ENCODE data around the gene P4HTM. TPM values are rescaled to one million over a fixed set of nuclear protein-coding genes. Genes with fewer than 3 reads are reported as not detected.

P4HTM gene
- 15.6 TPM for polyA plus RNA-seq (ENCODE audit: insufficient read length)

- peak; percentile 89 for DNase-seq
These were observed at the start of gene P4HTM for GRCh38 chr3:48989796-48990635. Gene P4HTM, plus strand, starts transcription at chr3:48990241. Its CDS starts 16 bp downstream, at chr3:48990257.

GRCh38 chr3:48945432-48945831, 44.6 kb upstream of the P4HTM start:
- DNase-seq = no peak

GRCh38 chr3:48945891-48946549, 44.0 kb upstream of the P4HTM start:
- no peak for DNase-seq

- no peak for DNase-seq
These were observed 40.7 kb upstream of the P4HTM start for GRCh38 chr3:48949376-48949717.

GRCh38 chr3:48950051-48950450, 40.0 kb upstream of the P4HTM start:
- no peak for DNase-seq

GRCh38 chr3:48951764-48952163, 38.3 kb upstream of the P4HTM start:
- DNase-seq = no peak

- DNase-seq = no peak
These were observed 37.4 kb upstream of the P4HTM start for GRCh38 chr3:48952510-48953118.

GRCh38 chr3:48957006-48957705, 32.9 kb upstream of the P4HTM start:
- no peak for DNase-seq

GRCh38 chr3:48960841-48961413, 29.1 kb upstream of the P4HTM start:
- DNase-seq = no peak

GRCh38 chr3:48962340-48962739, 27.7 kb upstream of the P4HTM start:
- DNase-seq = no peak

GRCh38 chr3:48962939-48963338, 27.1 kb upstream of the P4HTM start:
- no peak for DNase-seq

GRCh38 chr3:48963591-48963990, 26.4 kb upstream of the P4HTM start:
- DNase-seq = no peak

- DNase-seq = no peak
These were observed 23.7 kb upstream of the P4HTM start for GRCh38 chr3:48966367-48966766.

- DNase-seq = no peak
These were observed 23.1 kb upstream of the P4HTM start for GRCh38 chr3:48966876-48967361.

GRCh38 chr3:48970586-48970985, 19.5 kb upstream of the P4HTM start:
- no peak for DNase-seq

GRCh38 chr3:48974076-48974864, 15.8 kb upstream of the P4HTM start:
- DNase-seq = no peak

- DNase-seq = no peak
These were observed 10.6 kb upstream of the P4HTM start for GRCh38 chr3:48979451-48979850.

- no peak for DNase-seq
These were observed 9.7 kb upstream of the P4HTM start for GRCh38 chr3:48980295-48980694.

- DNase-seq = no peak
These were observed 8.0 kb upstream of the P4HTM start for GRCh38 chr3:48982016-48982415.

GRCh38 chr3:48982686-48983085, 7.4 kb upstream of the P4HTM start:
- no peak for DNase-seq

GRCh38 chr3:48983096-48983495, 6.9 kb upstream of the P4HTM start:
- no peak for DNase-seq

- DNase-seq = no peak
These were observed 5.4 kb upstream of the P4HTM start for GRCh38 chr3:48984663-48985062.

Data from hindlimb muscle (tissue), 1 donor.